Measurements from ENCODE around the gene VSX2. TPM values are rescaled to one million over a fixed set of nuclear protein-coding genes. Genes with fewer than 3 reads are reported as not detected.

Gene VSX2
- total and polyA plus RNA-seq, 4 donors, result not detected

DNA sequence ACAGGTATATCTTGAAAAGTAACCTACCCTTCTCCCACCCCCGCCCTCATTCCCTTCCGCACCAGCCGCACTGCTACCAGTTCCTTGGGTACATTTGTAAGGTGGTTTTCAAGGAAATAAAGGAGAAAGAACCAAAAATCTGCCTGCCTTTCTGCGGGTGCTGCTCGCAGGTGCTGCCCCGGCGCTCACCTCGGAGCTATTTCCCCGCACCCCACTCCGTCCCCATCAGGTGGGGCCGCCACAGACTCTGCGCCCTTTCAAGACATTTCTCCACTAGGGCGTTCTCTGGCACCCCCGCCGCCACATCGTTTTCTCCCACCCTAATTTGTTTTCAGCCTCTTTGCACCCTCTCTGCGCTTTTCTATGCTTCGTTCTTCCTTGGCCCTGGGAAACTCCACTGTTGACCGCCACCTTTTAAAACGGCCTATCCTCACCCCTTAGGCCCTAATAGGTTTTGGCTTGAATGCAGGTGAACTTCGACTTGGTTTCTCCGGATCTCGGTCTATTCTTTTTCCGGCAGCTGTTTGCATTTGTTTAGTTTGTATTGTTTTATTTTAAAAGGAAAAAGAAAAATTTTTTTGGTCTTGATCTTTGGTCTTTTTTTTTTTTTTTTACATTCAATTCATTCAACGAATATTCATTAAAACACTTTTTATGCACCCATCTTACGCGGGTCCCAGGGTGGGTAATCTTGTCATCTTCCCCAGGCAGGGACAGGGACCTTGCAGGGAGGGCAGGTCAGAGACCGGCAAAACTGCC lies 3.0 kb downstream of the VSX2 start:
- H3K4me1 ChIP-seq (ENCODE audit: control insufficient read depth in 5 of 5, insufficient read depth in 5 of 5, low read length in 5 of 5), result peaks cover 0 to 20% (median 0%) of the 10 kb centered on the region in 5 donors
- H3K36me3 ChIP-seq (ENCODE audit: control insufficient read depth in 4 of 4, insufficient read depth in 4 of 4, low read length in 4 of 4), result no peaks in the 10 kb centered on the region
- DNase-seq (no peak), ATAC-seq (ENCODE audit: insufficient read depth, low FRiP score) (no peak)
- TF ChIP-seq, protein P1, sequence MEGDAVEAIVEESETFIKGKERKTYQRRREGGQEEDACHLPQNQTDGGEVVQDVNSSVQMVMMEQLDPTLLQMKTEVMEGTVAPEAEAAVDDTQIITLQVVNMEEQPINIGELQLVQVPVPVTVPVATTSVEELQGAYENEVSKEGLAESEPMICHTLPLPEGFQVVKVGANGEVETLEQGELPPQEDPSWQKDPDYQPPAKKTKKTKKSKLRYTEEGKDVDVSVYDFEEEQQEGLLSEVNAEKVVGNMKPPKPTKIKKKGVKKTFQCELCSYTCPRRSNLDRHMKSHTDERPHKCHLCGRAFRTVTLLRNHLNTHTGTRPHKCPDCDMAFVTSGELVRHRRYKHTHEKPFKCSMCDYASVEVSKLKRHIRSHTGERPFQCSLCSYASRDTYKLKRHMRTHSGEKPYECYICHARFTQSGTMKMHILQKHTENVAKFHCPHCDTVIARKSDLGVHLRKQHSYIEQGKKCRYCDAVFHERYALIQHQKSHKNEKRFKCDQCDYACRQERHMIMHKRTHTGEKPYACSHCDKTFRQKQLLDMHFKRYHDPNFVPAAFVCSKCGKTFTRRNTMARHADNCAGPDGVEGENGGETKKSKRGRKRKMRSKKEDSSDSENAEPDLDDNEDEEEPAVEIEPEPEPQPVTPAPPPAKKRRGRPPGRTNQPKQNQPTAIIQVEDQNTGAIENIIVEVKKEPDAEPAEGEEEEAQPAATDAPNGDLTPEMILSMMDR (IDR thresholded peaks at IDR 0.05; ENCODE audit: control extremely low read depth, extremely low read depth), result no peak
- 12 to 16% methylated on average over 28 of the region's 28 CpGs for WGBS, 2 donors
- H3K9me3 ChIP-seq (ENCODE audit: control insufficient read depth in 4 of 4, insufficient read depth in 3 of 4, low read length in 3 of 4), result peaks cover 0 to 3% (median 0%) of the 10 kb centered on the region in 4 donors
- no peak overlapping the region for H3K9ac ChIP-seq (ENCODE audit: insufficient read depth in 1 of 2, low read length in 2 of 2)
- H3K27ac ChIP-seq (ENCODE audit: low read depth in 1 of 2, low read length in 1 of 2), result no peak overlapping the region
- peaks cover 3 to 91% (median 79%) of the 10 kb centered on the region in 3 donors for H3K27me3 ChIP-seq (ENCODE audit: control insufficient read depth in 3 of 3, insufficient read depth in 3 of 3, low read length in 2 of 3)
- no peak overlapping the region for H3K4me3 ChIP-seq

DNA sequence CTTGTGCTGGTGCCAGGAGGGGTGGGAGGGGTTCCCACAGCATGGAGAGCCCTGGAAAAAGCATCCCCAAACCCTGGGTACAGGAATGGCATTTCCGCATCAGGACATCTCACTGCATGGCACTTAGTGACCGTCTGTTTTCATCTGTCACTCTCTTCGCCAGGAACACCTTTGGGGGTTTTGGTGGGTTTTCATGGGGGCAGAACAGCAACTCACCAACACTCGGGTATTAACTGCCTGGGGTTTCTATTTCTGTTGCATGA lies 3.5 kb downstream of the VSX2 start:
- no peaks in the 10 kb centered on the region for H3K36me3 ChIP-seq (ENCODE audit: control insufficient read depth in 4 of 4, insufficient read depth in 4 of 4, low read length in 4 of 4)
- WGBS, 2 donors, result 30 to 39% methylated on average over 4 of the region's 4 CpGs
- H3K27me3 ChIP-seq (ENCODE audit: control insufficient read depth in 3 of 3, insufficient read depth in 3 of 3, low read length in 2 of 3), result peaks cover 3 to 91% (median 73%) of the 10 kb centered on the region in 3 donors
- H3K9ac ChIP-seq (ENCODE audit: insufficient read depth in 1 of 2, low read length in 2 of 2), result no peak overlapping the region
- DNase-seq (no peak), ATAC-seq (ENCODE audit: insufficient read depth, low FRiP score) (no peak)
- no peak overlapping the region for H3K27ac ChIP-seq (ENCODE audit: low read depth in 1 of 2, low read length in 1 of 2)
- TF ChIP-seq, protein P1 (IDR thresholded peaks at IDR 0.05; ENCODE audit: control extremely low read depth, extremely low read depth), result no peak
- H3K4me1 ChIP-seq (ENCODE audit: control insufficient read depth in 5 of 5, insufficient read depth in 5 of 5, low read length in 5 of 5), result peaks cover 0 to 20% (median 0%) of the 10 kb centered on the region in 5 donors
- no peak overlapping the region for H3K4me3 ChIP-seq
- peaks cover 0 to 3% (median 0%) of the 10 kb centered on the region in 4 donors for H3K9me3 ChIP-seq (ENCODE audit: control insufficient read depth in 4 of 4, insufficient read depth in 3 of 4, low read length in 3 of 4)

DNA sequence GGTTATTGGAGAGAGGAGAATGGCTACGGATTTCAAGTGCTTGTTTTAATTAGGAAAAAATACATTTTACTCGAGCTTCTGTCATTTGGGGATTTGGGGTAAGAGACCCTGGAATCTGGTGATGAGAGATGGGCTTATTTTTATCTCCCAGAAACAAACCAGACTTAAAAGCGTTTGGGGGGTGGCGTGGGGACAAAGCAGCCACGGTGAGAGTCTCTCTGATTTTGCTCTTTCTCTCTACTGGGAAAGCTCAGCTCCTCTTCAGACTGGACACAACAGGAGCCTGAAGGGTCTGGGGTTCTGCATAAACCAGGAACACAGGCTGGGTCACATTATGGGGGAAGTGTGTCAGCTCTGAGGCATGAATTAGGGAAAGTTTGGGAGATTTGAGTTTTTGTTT lies 3.8 kb downstream of the VSX2 start:
- no peak for ATAC-seq (ENCODE audit: insufficient read depth, low FRiP score)
- 18 to 21% methylated on average over 5 of the region's 5 CpGs for WGBS, 2 donors
- no peak overlapping the region for H3K4me3 ChIP-seq
- peaks cover 0 to 3% (median 0%) of the 10 kb centered on the region in 4 donors for H3K9me3 ChIP-seq (ENCODE audit: control insufficient read depth in 4 of 4, insufficient read depth in 3 of 4, low read length in 3 of 4)
- no peak overlapping the region for H3K9ac ChIP-seq (ENCODE audit: insufficient read depth in 1 of 2, low read length in 2 of 2)
- TF ChIP-seq, protein P1 (IDR thresholded peaks at IDR 0.05; ENCODE audit: control extremely low read depth, extremely low read depth), result no peak
- peaks cover 0 to 87% (median 70%) of the 10 kb centered on the region in 3 donors for H3K27me3 ChIP-seq (ENCODE audit: control insufficient read depth in 3 of 3, insufficient read depth in 3 of 3, low read length in 2 of 3)
- peaks cover 0 to 20% (median 0%) of the 10 kb centered on the region in 5 donors for H3K4me1 ChIP-seq (ENCODE audit: control insufficient read depth in 5 of 5, insufficient read depth in 5 of 5, low read length in 5 of 5)
- no peak overlapping the region for H3K27ac ChIP-seq (ENCODE audit: low read depth in 1 of 2, low read length in 1 of 2)
- H3K36me3 ChIP-seq (ENCODE audit: control insufficient read depth in 4 of 4, insufficient read depth in 4 of 4, low read length in 4 of 4), result no peaks in the 10 kb centered on the region
- no peak for DNase-seq

Data from lung (tissue), 12 donors.